ENCODE measurements around the gene RNF44.
"Not testable (repeated sequence)": the region's sequence is repeated elsewhere in the genome, so short reads cannot be mapped to it uniquely, and the experiment has no call there.

Gene RNF44

GRCh38 chr5:176550937-176551336 lies 13.7 kb upstream of the RNF44 start:
- not testable (repeated sequence) for DNase-seq

GRCh38 chr5:176550275-176550831 lies 13.2 kb upstream of the RNF44 start:
- DNase-seq = no peak

GRCh38 chr5:176549871-176550270 lies 12.7 kb upstream of the RNF44 start:
- no peak for DNase-seq

GRCh38 chr5:176548967-176549444 lies 11.8 kb upstream of the RNF44 start, which contains the start of gene CDHR2:
CDHR2 (plus strand) TSS chr5:176549342; CDS start chr5:176565353, 16,011 bp downstream.
- DNase-seq = no peak

- no peak for DNase-seq
Observed at GRCh38 chr5:176547802-176548201, 10.6 kb upstream of the RNF44 start.

- no peak for DNase-seq
Observed at GRCh38 chr5:176545737-176546509, 8.7 kb upstream of the RNF44 start.

- DNase-seq = no peak
Observed at GRCh38 chr5:176545388-176545736, 8.2 kb upstream of the RNF44 start.

- DNase-seq = no peak
Observed at GRCh38 chr5:176543428-176544182, 6.4 kb upstream of the RNF44 start.

- DNase-seq = no peak
Observed at GRCh38 chr5:176542596-176543427, 5.6 kb upstream of the RNF44 start.

- no peak for DNase-seq
Observed at GRCh38 chr5:176542135-176542595, 5.0 kb upstream of the RNF44 start.

GRCh38 chr5:176541338-176542134 lies 4.3 kb upstream of the RNF44 start:
- no peak for DNase-seq

GRCh38 chr5:176540956-176541337 lies 3.7 kb upstream of the RNF44 start:
- DNase-seq = no peak

GRCh38 chr5:176540476-176540899 lies 3.3 kb upstream of the RNF44 start:
- DNase-seq = no peak

- DNase-seq = no peak
Observed at GRCh38 chr5:176538989-176539384, 1.8 kb upstream of the RNF44 start.

GRCh38 chr5:176538230-176538988 lies 1.2 kb upstream of the RNF44 start:
- no peak for DNase-seq

GRCh38 chr5:176537554-176538229 lies 490 bp upstream of the RNF44 start:
- DNase-seq = peak; percentile 100

- peak; percentile 23 for DNase-seq
Observed at GRCh38 chr5:176536132-176536901, 885 bp downstream of the RNF44 start.

GRCh38 chr5:176535664-176536131 lies 1.5 kb downstream of the RNF44 start:
- no peak for DNase-seq

- no peak for DNase-seq
Observed at GRCh38 chr5:176535101-176535663, 2.0 kb downstream of the RNF44 start.

Data from amniotic stem cell (primary cell).